GM23338 (cell line): Measurements from ENCODE around the gene C3AR1. TPM values are rescaled to one million over a fixed set of nuclear protein-coding genes. Genes with fewer than 3 reads are reported as not detected.
"Not testable (repeated sequence)": the region's sequence is repeated elsewhere in the genome, so short reads cannot be mapped to it uniquely, and the experiment has no call there.

Experiments
- ATAC-seq: fragments of 200-7000 bp; cut with Tn5 transposase; 3 replicates; pipeline ENCODE4 v1.9.1; 2020
- DNase-seq: peaks from one replicate; pipeline ENCODE4 v3.0.0-alpha.2; 2015; ENCODE audit warnings: low spot score
- H2AFZ ChIP-seq: fragments of 200-600 bp; sonication (generic); 2 replicates; pipeline ENCODE4 v1.8.0; 2016; ENCODE audit warnings: antibody characterized with exemption, mild to moderate bottlenecking, moderate library complexity
- H3F3A ChIP-seq: fragments of 200-600 bp; sonication (generic); replicated peaks from 2 replicates; pipeline ENCODE4 v1.8.0; 2017; ENCODE audit warnings: antibody characterized with exemption, mixed run types, low read depth
- H3K27ac ChIP-seq: fragments of 200-600 bp; sonication (generic); 2 replicates; pipeline ENCODE4 v1.6.1; 2016; ENCODE audit warnings: low read depth
- H3K27me3 ChIP-seq: fragments of 200-600 bp; sonication (generic); 2 replicates; pipeline ENCODE4 v1.8.0; 2016; ENCODE audit warnings: mild to moderate bottlenecking, mixed run types, moderate library complexity; ENCODE audit not compliant: insufficient read depth
- H3K36me3 ChIP-seq: fragments of 200-600 bp; sonication (generic); 2 replicates; pipeline ENCODE4 v1.8.0; 2016; ENCODE audit warnings: mild to moderate bottlenecking; ENCODE audit not compliant: insufficient read depth
- H3K4me1 ChIP-seq: fragments of 200-600 bp; sonication (generic); 2 replicates; pipeline ENCODE4 v1.8.0; 2016; ENCODE audit warnings: mild to moderate bottlenecking, moderate library complexity; ENCODE audit not compliant: insufficient read depth
- H3K4me2 ChIP-seq: fragments of 200-600 bp; sonication (generic); 2 replicates; pipeline ENCODE4 v1.7.1; 2017; ENCODE audit warnings: mixed run types
- H3K4me3 ChIP-seq: fragments of 200-600 bp; sonication (generic); 2 replicates; pipeline ENCODE4 v1.6.1; 2016; ENCODE audit warnings: mixed run types
- H3K79me2 ChIP-seq: fragments of 200-600 bp; sonication (generic); replicated peaks from 2 replicates; pipeline ENCODE4 v1.8.0; 2017; ENCODE audit warnings: mild to moderate bottlenecking; ENCODE audit not compliant: insufficient read depth
- H3K9me2 ChIP-seq: fragments of 200-600 bp; sonication (generic); 2 replicates; pipeline ENCODE4 v1.8.0; 2017; ENCODE audit not compliant: insufficient read depth
- H4K20me1 ChIP-seq: fragments of 200-600 bp; sonication (generic); replicated peaks from 2 replicates; pipeline ENCODE4 v1.8.0; 2017; ENCODE audit warnings: mild to moderate bottlenecking; ENCODE audit not compliant: insufficient read depth
- H3K27ac Mint-ChIP-seq: 2 replicates; pipeline ENCODE4 v1.8.0; 2020; ENCODE audit warnings: inconsistent platforms, mild to moderate bottlenecking, moderate library complexity, mixed read lengths
- H3K27me3 Mint-ChIP-seq: 3 replicates; pipeline ENCODE4 v1.8.0; 2022; ENCODE audit warnings: low read depth, mild to moderate bottlenecking, moderate library complexity, mixed read lengths, inconsistent platforms; ENCODE audit not compliant: insufficient read depth, poor library complexity
- H3K36me3 Mint-ChIP-seq: 3 replicates; pipeline ENCODE4 v1.8.0; 2021; ENCODE audit warnings: low read depth, mild to moderate bottlenecking, inconsistent platforms, moderate library complexity, mixed read lengths
- H3K4me1 Mint-ChIP-seq: 3 replicates; pipeline ENCODE4 v1.8.0; 2020; ENCODE audit warnings: mild to moderate bottlenecking, inconsistent platforms, mixed read lengths
- H3K4me3 Mint-ChIP-seq: 3 replicates; pipeline ENCODE4 v1.8.0; 2021; ENCODE audit warnings: moderate library complexity, mild to moderate bottlenecking, inconsistent platforms, mixed read lengths
- H3K9me3 Mint-ChIP-seq: 3 replicates; pipeline ENCODE4 v1.8.0; 2020; ENCODE audit warnings: moderate library complexity, mild to moderate bottlenecking, inconsistent platforms, mixed read lengths
- CREB1 ChIP-seq: fragments of 250-450 bp; sonication (Bioruptor Pico); IDR thresholded peaks from 2 replicates; pipeline ENCODE4 v1.5.0; 2020; ENCODE audit warnings: low read depth, mild to moderate bottlenecking, moderate library complexity
- EZH2 ChIP-seq: fragments of 200-600 bp; sonication (generic); IDR thresholded peaks from one replicate; pipeline ENCODE4 v1.8.0; 2017; ENCODE audit warnings: antibody characterized with exemption, mild to moderate bottlenecking, low read depth; ENCODE audit not compliant: unreplicated experiment
- EZH2phosphoT487 ChIP-seq: fragments of 200-600 bp; sonication (generic); IDR thresholded peaks from one replicate; pipeline ENCODE4 v1.8.1; 2018; ENCODE audit warnings: antibody characterized with exemption; ENCODE audit not compliant: unreplicated experiment
- JUNB ChIP-seq: IDR thresholded peaks from one replicate; pipeline ENCODE4 v1.6.1; 2016; ENCODE audit warnings: antibody characterized with exemption; ENCODE audit not compliant: unreplicated experiment
- NANOG ChIP-seq: IDR thresholded peaks from 2 replicates; pipeline ENCODE4 v1.6.1; 2016; ENCODE audit warnings: antibody characterized with exemption, borderline replicate concordance
- POLR2AphosphoS5 ChIP-seq: IDR thresholded peaks from 2 replicates; pipeline ENCODE4 v1.6.1; 2016; ENCODE audit warnings: antibody characterized with exemption, low read depth
- STAT1 ChIP-seq: IDR thresholded peaks from one replicate; pipeline ENCODE4 v1.6.1; 2016; ENCODE audit warnings: antibody characterized with exemption; ENCODE audit not compliant: unreplicated experiment
- ZNF114 ChIP-seq: fragments of 250-450 bp; sonication (Bioruptor Pico); IDR thresholded peaks from 2 replicates; pipeline ENCODE4 v1.5.0; 2020; ENCODE audit warnings: mild to moderate bottlenecking, moderate library complexity
- ZNF331 ChIP-seq: fragments of 250-450 bp; sonication (Bioruptor Pico); IDR thresholded peaks from 2 replicates; pipeline ENCODE4 v1.5.0; 2020; ENCODE audit warnings: low read depth, mild to moderate bottlenecking, moderate library complexity
- polyA plus RNA-seq: library from polyadenylated mRNA; unstranded; fragments of >200 nt; fragmentation: Nextera tagmentation; extraction: Ambion mirVana; gene quantifications from 2 replicates; pipeline ENCODE4 v1.2.1, GENCODE V29; 2016
- total RNA-seq: library from RNA; depleted of rRNA; stranded (reverse); fragments of >200 nt; shearing (Covaris generic); gene quantifications from 2 replicates; pipeline ENCODE4 v1.2.3, GENCODE V29; 2014
- TF ChIP-seq, protein P1 (sequence below): fragments of 250-450 bp; sonication (Bioruptor Pico); IDR thresholded peaks from 2 replicates; pipeline ENCODE4 v1.5.0; 2020; ENCODE audit warnings: mild to moderate bottlenecking, moderate library complexity
- TF ChIP-seq, protein P2 (sequence below): IDR thresholded peaks from one replicate; pipeline ENCODE4 v1.6.1; 2018; ENCODE audit warnings: antibody characterized with exemption; ENCODE audit not compliant: unreplicated experiment
- TF ChIP-seq, protein P3 (sequence below), 2 experiments: fragments of 200-600 bp in 1 of 2; sonication (generic) in 1 of 2; conservative IDR thresholded peaks; 2 replicates each; pipeline versions ENCODE4 v1.5.1 to v1.6.1; 2016 to 2017; ENCODE audit warnings: antibody characterized with exemption in 2 of 2, low read depth in 2 of 2, mild to moderate bottlenecking in 2 of 2, moderate library complexity in 1 of 2

Gene C3AR1
- total and polyA plus RNA-seq, 2 experiments from 2014 or later, result not detected

DNA sequence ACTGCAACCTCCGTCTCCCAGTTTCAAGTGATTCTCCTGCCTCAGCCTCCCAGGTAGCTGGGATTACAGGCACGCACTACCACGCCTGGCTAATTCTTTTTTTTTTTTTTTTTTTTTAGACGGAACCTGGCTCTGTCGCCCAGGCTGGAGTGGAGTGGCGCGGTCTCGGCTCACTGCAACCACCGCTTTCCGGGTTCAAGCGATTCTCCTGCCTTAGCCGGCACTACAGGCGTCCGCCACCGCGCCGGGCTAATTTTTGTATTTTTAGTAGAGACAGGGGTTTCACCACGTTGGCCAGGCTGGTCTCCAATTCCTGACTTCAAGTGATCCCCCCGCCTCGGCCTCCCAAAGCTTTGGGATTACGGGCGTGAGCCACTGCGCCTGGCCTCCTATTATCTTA lies 35.1 kb downstream of the C3AR1 start:
- not testable (repeated sequence) for H3K27me3 Mint-ChIP-seq, ATAC-seq, H4K20me1 ChIP-seq, H3K27me3 ChIP-seq, H3K36me3 ChIP-seq, H3K27ac Mint-ChIP-seq, H3K4me3 Mint-ChIP-seq, H3K27ac ChIP-seq, H2AFZ ChIP-seq, H3K4me2 ChIP-seq, DNase-seq, H3K4me3 ChIP-seq, H3K9me2 ChIP-seq, H3K36me3 Mint-ChIP-seq, H3K9me3 Mint-ChIP-seq
- peaks cover 13% of the 10 kb centered on the region; the same call in 1 of the 2 replicates for H3F3A ChIP-seq
- peaks cover 13% of the 10 kb centered on the region for H3K79me2 ChIP-seq
- peaks cover 31% of the 10 kb centered on the region for H3K4me1 Mint-ChIP-seq
- H3K4me1 ChIP-seq, result peaks cover 33% of the 10 kb centered on the region

DNA sequence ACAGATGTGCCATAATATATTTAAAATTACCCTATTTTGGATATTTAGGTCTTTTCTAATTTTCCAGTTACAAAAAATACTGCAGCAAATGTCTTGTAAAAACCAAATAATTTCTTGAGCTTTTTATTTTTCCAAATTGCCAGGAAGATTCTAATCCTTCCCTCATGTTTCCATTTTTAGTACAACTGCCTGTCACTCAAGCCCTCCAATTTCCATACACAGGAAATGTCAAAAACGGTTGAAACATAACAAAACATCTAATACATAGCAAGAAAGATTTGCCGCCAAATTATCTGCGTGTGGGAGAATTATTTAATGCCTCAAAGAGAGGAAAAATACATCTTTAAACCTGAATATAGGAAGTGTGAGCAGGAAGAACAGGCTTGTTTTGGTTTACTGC lies 36.0 kb downstream of the C3AR1 start:
- no peak overlapping the region for H3K27ac ChIP-seq
- no peak overlapping the region for H2AFZ ChIP-seq
- no peaks in the 10 kb centered on the region for H3K9me3 Mint-ChIP-seq
- peaks cover 29% of the 10 kb centered on the region for H3K4me1 ChIP-seq
- H3K4me3 Mint-ChIP-seq, result no peak overlapping the region
- H3K27ac Mint-ChIP-seq, result no peak overlapping the region
- no peak overlapping the region for H3K4me3 ChIP-seq
- no peaks in the 10 kb centered on the region for H3K36me3 ChIP-seq
- H4K20me1 ChIP-seq, result 0 out of 2 replicates have a peak, but pooled peaks cover 4% of the 10 kb centered on the region
- ATAC-seq, result no peak
- peaks cover 13% of the 10 kb centered on the region; the same call in 1 of the 2 replicates for H3F3A ChIP-seq
- DNase-seq, result no peak
- no peaks in the 10 kb centered on the region for H3K36me3 Mint-ChIP-seq
- no peaks in the 10 kb centered on the region for H3K9me2 ChIP-seq
- no peak overlapping the region for H3K4me2 ChIP-seq
- no peaks in the 10 kb centered on the region for H3K27me3 Mint-ChIP-seq
- peaks cover 13% of the 10 kb centered on the region for H3K79me2 ChIP-seq
- peaks cover 25% of the 10 kb centered on the region for H3K4me1 Mint-ChIP-seq
- H3K27me3 ChIP-seq, result no peaks in the 10 kb centered on the region
- TF ChIP-seq CREB1 (CRISPR knock-in tag) (no peak), JUNB (no peak), ZNF331 (CRISPR knock-in tag) (no peak), NANOG (no peak), ZNF114 (CRISPR knock-in tag) (no peak), EZH2phosphoT487 (no peak), EZH2 (no peak), POLR2AphosphoS5 (no peak), STAT1 (no peak)
- TF ChIP-seq, protein P1, sequence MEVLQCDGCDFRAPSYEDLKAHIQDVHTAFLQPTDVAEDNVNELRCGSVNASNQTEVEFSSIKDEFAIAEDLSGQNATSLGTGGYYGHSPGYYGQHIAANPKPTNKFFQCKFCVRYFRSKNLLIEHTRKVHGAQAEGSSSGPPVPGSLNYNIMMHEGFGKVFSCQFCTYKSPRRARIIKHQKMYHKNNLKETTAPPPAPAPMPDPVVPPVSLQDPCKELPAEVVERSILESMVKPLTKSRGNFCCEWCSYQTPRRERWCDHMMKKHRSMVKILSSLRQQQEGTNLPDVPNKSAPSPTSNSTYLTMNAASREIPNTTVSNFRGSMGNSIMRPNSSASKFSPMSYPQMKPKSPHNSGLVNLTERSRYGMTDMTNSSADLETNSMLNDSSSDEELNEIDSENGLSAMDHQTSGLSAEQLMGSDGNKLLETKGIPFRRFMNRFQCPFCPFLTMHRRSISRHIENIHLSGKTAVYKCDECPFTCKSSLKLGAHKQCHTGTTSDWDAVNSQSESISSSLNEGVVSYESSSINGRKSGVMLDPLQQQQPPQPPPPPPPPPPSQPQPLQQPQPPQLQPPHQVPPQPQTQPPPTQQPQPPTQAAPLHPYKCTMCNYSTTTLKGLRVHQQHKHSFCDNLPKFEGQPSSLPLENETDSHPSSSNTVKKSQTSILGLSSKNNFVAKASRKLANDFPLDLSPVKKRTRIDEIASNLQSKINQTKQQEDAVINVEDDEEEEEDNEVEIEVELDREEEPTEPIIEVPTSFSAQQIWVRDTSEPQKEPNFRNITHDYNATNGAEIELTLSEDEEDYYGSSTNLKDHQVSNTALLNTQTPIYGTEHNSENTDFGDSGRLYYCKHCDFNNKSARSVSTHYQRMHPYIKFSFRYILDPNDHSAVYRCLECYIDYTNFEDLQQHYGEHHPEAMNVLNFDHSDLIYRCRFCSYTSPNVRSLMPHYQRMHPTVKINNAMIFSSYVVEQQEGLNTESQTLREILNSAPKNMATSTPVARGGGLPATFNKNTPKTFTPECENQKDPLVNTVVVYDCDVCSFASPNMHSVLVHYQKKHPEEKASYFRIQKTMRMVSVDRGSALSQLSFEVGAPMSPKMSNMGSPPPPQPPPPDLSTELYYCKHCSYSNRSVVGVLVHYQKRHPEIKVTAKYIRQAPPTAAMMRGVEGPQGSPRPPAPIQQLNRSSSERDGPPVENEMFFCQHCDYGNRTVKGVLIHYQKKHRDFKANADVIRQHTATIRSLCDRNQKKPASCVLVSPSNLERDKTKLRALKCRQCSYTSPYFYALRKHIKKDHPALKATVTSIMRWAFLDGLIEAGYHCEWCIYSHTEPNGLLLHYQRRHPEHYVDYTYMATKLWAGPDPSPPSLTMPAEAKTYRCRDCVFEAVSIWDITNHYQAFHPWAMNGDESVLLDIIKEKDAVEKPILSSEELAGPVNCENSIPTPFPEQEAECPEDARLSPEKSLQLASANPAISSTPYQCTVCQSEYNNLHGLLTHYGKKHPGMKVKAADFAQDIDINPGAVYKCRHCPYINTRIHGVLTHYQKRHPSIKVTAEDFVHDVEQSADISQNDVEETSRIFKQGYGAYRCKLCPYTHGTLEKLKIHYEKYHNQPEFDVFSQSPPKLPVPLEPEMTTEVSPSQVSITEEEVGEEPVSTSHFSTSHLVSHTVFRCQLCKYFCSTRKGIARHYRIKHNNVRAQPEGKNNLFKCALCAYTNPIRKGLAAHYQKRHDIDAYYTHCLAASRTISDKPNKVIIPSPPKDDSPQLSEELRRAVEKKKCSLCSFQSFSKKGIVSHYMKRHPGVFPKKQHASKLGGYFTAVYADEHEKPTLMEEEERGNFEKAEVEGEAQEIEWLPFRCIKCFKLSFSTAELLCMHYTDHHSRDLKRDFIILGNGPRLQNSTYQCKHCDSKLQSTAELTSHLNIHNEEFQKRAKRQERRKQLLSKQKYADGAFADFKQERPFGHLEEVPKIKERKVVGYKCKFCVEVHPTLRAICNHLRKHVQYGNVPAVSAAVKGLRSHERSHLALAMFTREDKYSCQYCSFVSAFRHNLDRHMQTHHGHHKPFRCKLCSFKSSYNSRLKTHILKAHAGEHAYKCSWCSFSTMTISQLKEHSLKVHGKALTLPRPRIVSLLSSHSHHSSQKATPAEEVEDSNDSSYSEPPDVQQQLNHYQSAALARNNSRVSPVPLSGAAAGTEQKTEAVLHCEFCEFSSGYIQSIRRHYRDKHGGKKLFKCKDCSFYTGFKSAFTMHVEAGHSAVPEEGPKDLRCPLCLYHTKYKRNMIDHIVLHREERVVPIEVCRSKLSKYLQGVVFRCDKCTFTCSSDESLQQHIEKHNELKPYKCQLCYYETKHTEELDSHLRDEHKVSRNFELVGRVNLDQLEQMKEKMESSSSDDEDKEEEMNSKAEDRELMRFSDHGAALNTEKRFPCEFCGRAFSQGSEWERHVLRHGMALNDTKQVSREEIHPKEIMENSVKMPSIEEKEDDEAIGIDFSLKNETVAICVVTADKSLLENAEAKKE (CRISPR knock-in tag), result no peak
- TF ChIP-seq, protein P2, sequence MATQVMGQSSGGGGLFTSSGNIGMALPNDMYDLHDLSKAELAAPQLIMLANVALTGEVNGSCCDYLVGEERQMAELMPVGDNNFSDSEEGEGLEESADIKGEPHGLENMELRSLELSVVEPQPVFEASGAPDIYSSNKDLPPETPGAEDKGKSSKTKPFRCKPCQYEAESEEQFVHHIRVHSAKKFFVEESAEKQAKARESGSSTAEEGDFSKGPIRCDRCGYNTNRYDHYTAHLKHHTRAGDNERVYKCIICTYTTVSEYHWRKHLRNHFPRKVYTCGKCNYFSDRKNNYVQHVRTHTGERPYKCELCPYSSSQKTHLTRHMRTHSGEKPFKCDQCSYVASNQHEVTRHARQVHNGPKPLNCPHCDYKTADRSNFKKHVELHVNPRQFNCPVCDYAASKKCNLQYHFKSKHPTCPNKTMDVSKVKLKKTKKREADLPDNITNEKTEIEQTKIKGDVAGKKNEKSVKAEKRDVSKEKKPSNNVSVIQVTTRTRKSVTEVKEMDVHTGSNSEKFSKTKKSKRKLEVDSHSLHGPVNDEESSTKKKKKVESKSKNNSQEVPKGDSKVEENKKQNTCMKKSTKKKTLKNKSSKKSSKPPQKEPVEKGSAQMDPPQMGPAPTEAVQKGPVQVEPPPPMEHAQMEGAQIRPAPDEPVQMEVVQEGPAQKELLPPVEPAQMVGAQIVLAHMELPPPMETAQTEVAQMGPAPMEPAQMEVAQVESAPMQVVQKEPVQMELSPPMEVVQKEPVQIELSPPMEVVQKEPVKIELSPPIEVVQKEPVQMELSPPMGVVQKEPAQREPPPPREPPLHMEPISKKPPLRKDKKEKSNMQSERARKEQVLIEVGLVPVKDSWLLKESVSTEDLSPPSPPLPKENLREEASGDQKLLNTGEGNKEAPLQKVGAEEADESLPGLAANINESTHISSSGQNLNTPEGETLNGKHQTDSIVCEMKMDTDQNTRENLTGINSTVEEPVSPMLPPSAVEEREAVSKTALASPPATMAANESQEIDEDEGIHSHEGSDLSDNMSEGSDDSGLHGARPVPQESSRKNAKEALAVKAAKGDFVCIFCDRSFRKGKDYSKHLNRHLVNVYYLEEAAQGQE, result no peak
- TF ChIP-seq, protein P3, sequence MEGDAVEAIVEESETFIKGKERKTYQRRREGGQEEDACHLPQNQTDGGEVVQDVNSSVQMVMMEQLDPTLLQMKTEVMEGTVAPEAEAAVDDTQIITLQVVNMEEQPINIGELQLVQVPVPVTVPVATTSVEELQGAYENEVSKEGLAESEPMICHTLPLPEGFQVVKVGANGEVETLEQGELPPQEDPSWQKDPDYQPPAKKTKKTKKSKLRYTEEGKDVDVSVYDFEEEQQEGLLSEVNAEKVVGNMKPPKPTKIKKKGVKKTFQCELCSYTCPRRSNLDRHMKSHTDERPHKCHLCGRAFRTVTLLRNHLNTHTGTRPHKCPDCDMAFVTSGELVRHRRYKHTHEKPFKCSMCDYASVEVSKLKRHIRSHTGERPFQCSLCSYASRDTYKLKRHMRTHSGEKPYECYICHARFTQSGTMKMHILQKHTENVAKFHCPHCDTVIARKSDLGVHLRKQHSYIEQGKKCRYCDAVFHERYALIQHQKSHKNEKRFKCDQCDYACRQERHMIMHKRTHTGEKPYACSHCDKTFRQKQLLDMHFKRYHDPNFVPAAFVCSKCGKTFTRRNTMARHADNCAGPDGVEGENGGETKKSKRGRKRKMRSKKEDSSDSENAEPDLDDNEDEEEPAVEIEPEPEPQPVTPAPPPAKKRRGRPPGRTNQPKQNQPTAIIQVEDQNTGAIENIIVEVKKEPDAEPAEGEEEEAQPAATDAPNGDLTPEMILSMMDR (conservative IDR thresholded peaks at IDR 0.05; ENCODE audit: low read depth in 2 of 2), result no peak
